Esophagus muscularis mucosa (tissue), 4 donors: Measurements from ENCODE around the gene SPIRE2. TPM values are rescaled to one million over a fixed set of nuclear protein-coding genes. Genes with fewer than 3 reads are reported as not detected.
A peak's percentile ranks its signal among the peaks of the same experiment; 100 is the strongest.

Experiments used
- DNase-seq: peaks from one replicate; pipeline ENCODE4 v3.0.0-alpha.2; 2017; ENCODE audit errors: extremely low spot score
- H3K27ac ChIP-seq, 4 donors: fragments of 200-600 bp; sonication (generic); replicated peaks in 1 of 4; 1 replicate in 3 of 4; 2 replicates in 1 of 4; pipeline ENCODE4 v1.5.1; 2016 to 2019; ENCODE audit warnings: mild to moderate bottlenecking in 1 of 4
- H3K27me3 ChIP-seq, 4 donors: fragments of 200-600 bp; sonication (generic); one replicate each; pipeline versions ENCODE4 v1.5.1 to v1.6.0; 2016 to 2019
- H3K36me3 ChIP-seq, 4 donors: fragments of 200-600 bp; sonication (generic); one replicate each; pipeline ENCODE4 v1.5.1; 2016 to 2019
- H3K4me1 ChIP-seq, 4 donors: fragments of 200-600 bp; sonication (generic); one replicate each; pipeline ENCODE4 v1.5.1; 2016 to 2019
- H3K4me3 ChIP-seq, 4 donors: fragments of 200-600 bp; sonication (generic); 1 replicate in 2 of 4; 2 replicates in 2 of 4; pipeline ENCODE4 v1.5.1; 2016 to 2019; ENCODE audit warnings: mild to moderate bottlenecking in 4 of 4, moderate library complexity in 1 of 4
- H3K9me3 ChIP-seq, 4 donors: fragments of 200-600 bp; sonication (generic); 1 replicate in 3 of 4; 2 replicates in 1 of 4; pipeline ENCODE4 v1.5.1; 2016 to 2019
- EP300 ChIP-seq: sonication (generic); formaldehyde crosslinking; IDR thresholded peaks from one replicate; pipeline ENCODE4 v1.6.1; 2017; ENCODE audit warnings: antibody characterized with exemption
- POLR2A ChIP-seq: fragments of 450-650 bp; IDR thresholded peaks from one replicate; pipeline ENCODE4 v1.6.1; 2017; ENCODE audit warnings: antibody characterized with exemption, moderate library complexity, mild to moderate bottlenecking, low read depth
- POLR2AphosphoS5 ChIP-seq, 2 donors: sonication (generic); formaldehyde crosslinking; IDR thresholded peaks; one replicate each; pipeline ENCODE4 v1.6.1; 2017; ENCODE audit warnings: antibody characterized with exemption in 2 of 2
- WGBS: methylation state at CpG from one replicate; pipeline ENCODE4 v1.1.5; 2018; 5-methylcytosine and 5-hydroxymethylcytosine counted together
- intact Hi-C: fragments of 100-400 bp; cut with DNase I; formaldehyde crosslinking; loops from one replicate; pipeline ENCODE4 v1.15.1; 2023
- total RNA-seq, 4 donors: library from RNA; depleted of rRNA; stranded (reverse); fragments of >200 nt; gene quantifications; one replicate each; pipeline versions ENCODE4 v1.1.0 to v1.2.1, GENCODE V29; 2016
- TF ChIP-seq, protein P1 (sequence below), 3 experiments: fragments of 200-600 bp in 2 of 3; fragments of 450-650 bp in 1 of 3; sonication (generic) in 2 of 3; IDR thresholded peaks; one replicate each; pipeline ENCODE4 v1.5.1; 2017 to 2019; ENCODE audit warnings: antibody characterized with exemption in 3 of 3, mild to moderate bottlenecking in 2 of 3, moderate library complexity in 1 of 3

Gene SPIRE2
- total RNA-seq, 4 donors from 2014 or later = 1.8 to 7.2 (median 4.2) TPM

DNA sequence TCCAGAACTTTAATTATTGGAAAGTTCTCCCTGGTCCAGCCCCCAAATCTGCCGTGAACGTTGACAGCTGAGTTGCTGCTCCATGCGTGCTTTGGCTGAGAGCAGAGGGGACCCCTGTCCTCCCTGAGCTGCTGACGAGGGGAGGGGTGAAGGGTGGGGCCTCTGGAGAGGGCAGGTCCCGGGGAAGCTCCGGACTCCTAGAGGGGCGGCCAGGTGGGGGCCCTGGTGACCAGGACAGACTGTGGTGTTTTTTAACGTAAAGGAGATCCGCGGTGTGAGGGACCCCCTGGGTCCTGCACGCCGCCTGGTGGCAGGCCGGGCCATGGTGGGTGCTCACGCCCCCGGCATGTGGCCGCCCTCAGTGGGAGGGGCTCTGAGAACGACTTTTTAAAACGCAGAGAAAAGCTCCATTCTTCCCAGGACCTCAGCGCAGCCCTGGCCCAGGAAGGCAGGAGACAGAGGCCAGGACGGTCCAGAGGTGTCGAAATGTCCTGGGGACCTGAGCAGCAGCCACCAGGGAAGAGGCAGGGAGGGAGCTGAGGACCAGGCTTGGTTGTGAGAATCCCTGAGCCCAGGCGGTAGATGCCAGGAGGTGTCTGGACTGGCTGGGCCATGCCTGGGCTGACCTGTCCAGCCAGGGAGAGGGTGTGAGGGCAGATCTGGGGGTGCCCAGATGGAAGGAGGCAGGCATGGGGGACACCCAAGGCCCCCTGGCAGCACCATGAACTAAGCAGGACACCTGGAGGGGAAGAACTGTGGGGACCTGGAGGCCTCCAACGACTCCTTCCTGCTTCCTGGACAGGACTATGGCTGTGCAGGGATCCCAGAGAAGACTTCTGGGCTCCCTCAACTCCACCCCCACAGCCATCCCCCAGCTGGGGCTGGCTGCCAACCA, 90.4 kb downstream of the SPIRE2 start, which contains the start of gene MC1R:
Gene MC1R (plus strand): TSS at position 410 of the 895 bp plus-strand sequence. CDS start 397 bp downstream, at position 807.
- intact Hi-C loops = no loop called here
- H3K36me3 ChIP-seq = peaks cover 0 to 2% (median under 1%) of the 10 kb centered on the region in 4 donors
- no peaks in the 10 kb centered on the region for H3K9me3 ChIP-seq
- peaks cover 0 to 61% (median 4%) of the 10 kb centered on the region in 4 donors for H3K27me3 ChIP-seq
- peak within 1 kb of the TSS in 3 of 4 donors; percentile 29 to 55 (median 35) for H3K27ac ChIP-seq
- TF ChIP-seq EP300 (no peak), POLR2AphosphoS5 (IDR thresholded peaks at IDR 0.05) (no peak), POLR2A (no peak)
- TF ChIP-seq, protein P1, sequence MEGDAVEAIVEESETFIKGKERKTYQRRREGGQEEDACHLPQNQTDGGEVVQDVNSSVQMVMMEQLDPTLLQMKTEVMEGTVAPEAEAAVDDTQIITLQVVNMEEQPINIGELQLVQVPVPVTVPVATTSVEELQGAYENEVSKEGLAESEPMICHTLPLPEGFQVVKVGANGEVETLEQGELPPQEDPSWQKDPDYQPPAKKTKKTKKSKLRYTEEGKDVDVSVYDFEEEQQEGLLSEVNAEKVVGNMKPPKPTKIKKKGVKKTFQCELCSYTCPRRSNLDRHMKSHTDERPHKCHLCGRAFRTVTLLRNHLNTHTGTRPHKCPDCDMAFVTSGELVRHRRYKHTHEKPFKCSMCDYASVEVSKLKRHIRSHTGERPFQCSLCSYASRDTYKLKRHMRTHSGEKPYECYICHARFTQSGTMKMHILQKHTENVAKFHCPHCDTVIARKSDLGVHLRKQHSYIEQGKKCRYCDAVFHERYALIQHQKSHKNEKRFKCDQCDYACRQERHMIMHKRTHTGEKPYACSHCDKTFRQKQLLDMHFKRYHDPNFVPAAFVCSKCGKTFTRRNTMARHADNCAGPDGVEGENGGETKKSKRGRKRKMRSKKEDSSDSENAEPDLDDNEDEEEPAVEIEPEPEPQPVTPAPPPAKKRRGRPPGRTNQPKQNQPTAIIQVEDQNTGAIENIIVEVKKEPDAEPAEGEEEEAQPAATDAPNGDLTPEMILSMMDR (IDR thresholded peaks at IDR 0.05) = peak; percentile 14 to 35 (median 22)
- no peak for DNase-seq
- peak within 1 kb of the TSS; percentile 44 to 54 (median 45) for H3K4me3 ChIP-seq
- H3K4me1 ChIP-seq = peaks cover 47 to 63% (median 53%) of the 10 kb centered on the region in 4 donors
- WGBS = 14% methylated on average over 10 of the region's 23 CpGs

DNA sequence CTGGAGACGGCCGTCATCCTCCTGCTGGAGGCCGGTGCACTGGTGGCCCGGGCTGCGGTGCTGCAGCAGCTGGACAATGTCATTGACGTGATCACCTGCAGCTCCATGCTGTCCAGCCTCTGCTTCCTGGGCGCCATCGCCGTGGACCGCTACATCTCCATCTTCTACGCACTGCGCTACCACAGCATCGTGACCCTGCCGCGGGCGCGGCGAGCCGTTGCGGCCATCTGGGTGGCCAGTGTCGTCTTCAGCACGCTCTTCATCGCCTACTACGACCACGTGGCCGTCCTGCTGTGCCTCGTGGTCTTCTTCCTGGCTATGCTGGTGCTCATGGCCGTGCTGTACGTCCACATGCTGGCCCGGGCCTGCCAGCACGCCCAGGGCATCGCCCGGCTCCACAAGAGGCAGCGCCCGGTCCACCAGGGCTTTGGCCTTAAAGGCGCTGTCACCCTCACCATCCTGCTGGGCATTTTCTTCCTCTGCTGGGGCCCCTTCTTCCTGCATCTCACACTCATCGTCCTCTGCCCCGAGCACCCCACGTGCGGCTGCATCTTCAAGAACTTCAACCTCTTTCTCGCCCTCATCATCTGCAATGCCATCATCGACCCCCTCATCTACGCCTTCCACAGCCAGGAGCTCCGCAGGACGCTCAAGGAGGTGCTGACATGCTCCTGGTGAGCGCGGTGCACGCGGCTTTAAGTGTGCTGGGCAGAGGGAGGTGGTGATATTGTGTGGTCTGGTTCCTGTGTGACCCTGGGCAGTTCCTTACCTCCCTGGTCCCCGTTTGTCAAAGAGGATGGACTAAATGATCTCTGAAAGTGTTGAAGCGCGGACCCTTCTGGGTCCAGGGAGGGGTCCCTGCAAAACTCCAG, 91.5 kb downstream of the SPIRE2 start:
- Histone ChIP-seq H3K4me3 (no peak overlapping the region), H3K36me3 (no peaks in the 10 kb centered on the region), H3K27me3 (peaks cover 3 to 72% (median 15%) of the 10 kb centered on the region in 4 donors), H3K9me3 (no peaks in the 10 kb centered on the region), H3K27ac (no peak overlapping the region), H3K4me1 (peaks cover 55 to 74% (median 62%) of the 10 kb centered on the region in 4 donors)
- no peak for TF ChIP-seq POLR2A
- TF ChIP-seq, protein P1 (IDR thresholded peaks at IDR 0.05) = no peak
- no peak for TF ChIP-seq EP300
- no peak for TF ChIP-seq POLR2AphosphoS5 (IDR thresholded peaks at IDR 0.05)
- 92% methylated on average over 47 of the region's 52 CpGs for WGBS
- intact Hi-C loops = no loop called here
- DNase-seq = no peak

DNA sequence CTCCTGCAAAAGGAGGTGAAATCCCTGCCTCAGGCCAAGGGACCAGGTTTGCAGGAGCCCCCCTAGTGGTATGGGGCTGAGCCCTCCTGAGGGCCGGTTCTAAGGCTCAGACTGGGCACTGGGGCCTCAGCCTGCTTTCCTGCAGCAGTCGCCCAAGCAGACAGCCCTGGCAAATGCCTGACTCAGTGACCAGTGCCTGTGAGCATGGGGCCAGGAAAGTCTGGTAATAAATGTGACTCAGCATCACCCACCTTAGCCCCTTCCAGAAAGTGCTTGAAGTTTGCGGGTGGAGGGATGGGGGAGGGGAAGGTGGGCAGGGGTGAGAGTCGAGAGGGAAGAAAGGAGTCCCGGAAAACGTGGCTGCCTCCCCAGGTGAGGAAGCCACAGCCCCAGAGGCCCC, 92.4 kb downstream of the SPIRE2 start:
- H3K9me3 ChIP-seq = no peaks in the 10 kb centered on the region
- H3K4me3 ChIP-seq = no peak overlapping the region
- no peak for DNase-seq
- peak overlapping the region in 2 of 4 donors; percentile 51 to 88 for H3K27ac ChIP-seq
- H3K27me3 ChIP-seq = peaks cover 6 to 82% (median 22%) of the 10 kb centered on the region in 4 donors
- no peaks in the 10 kb centered on the region for H3K36me3 ChIP-seq
- peaks cover 60 to 84% (median 68%) of the 10 kb centered on the region in 4 donors for H3K4me1 ChIP-seq
- TF ChIP-seq POLR2A (no peak), POLR2AphosphoS5 (IDR thresholded peaks at IDR 0.05) (no peak), EP300 (no peak)
- TF ChIP-seq, protein P1 (IDR thresholded peaks at IDR 0.05) = no peak
- intact Hi-C loops = no loop called here
- 51% methylated on average over 6 of the region's 6 CpGs for WGBS

Other genes with a start within 250 kb of the SPIRE2 start
- gene DPEP1, start 214.8 kb upstream of the SPIRE2 start, total RNA-seq = under 1 TPM in 1 of 4 donors, not detected in 3; 0.99 TPM
- 100 to 1,000 TPM in 1 of 4 donors, 10 to 100 TPM in 3; 71.8 to 117 (median 87.8) TPM for gene CHMP1A, start 170.8 kb upstream of the SPIRE2 start, total RNA-seq
- 1 to 10 TPM; 2.2 to 4.9 (median 3.6) TPM for gene SPATA33, start 170.6 kb upstream of the SPIRE2 start, total RNA-seq
- gene CDK10, start 141.8 kb upstream of the SPIRE2 start, total RNA-seq = 10 to 100 TPM; 20.8 to 45.1 (median 25.7) TPM
- 10 to 100 TPM; 10.8 to 32.0 (median 21.9) TPM for gene SPATA2L, start 126.8 kb upstream of the SPIRE2 start, total RNA-seq
- gene VPS9D1, start 107.6 kb upstream of the SPIRE2 start, total RNA-seq = 10 to 100 TPM in 1 of 4 donors, 1 to 10 TPM in 3; 4.6 to 10.2 (median 7.1) TPM
- gene ZNF276, start 106.9 kb upstream of the SPIRE2 start, total RNA-seq = 10 to 100 TPM; 16.1 to 19.2 (median 17.2) TPM
- 1 to 10 TPM in 2 of 4 donors, under 1 TPM in 2; 0.17 to 3.0 (median 0.95) TPM for gene FANCA, start 11.8 kb upstream of the SPIRE2 start, total RNA-seq
- gene TCF25, start 45.1 kb downstream of the SPIRE2 start, total RNA-seq = 100 to 1,000 TPM; 126 to 151 (median 137) TPM
- gene MC1R, start 90.4 kb downstream of the SPIRE2 start, total RNA-seq = 1 to 10 TPM; 2.0 to 5.0 (median 2.9) TPM
- 10 to 100 TPM in 3 of 4 donors, 1 to 10 TPM in 1; 2.5 to 19.5 (median 12.9) TPM for gene TUBB3, start 94.9 kb downstream of the SPIRE2 start, total RNA-seq
- gene DEF8, start 120.3 kb downstream of the SPIRE2 start, total RNA-seq = 100 to 1,000 TPM in 2 of 4 donors, 10 to 100 TPM in 2; 86.8 to 112 (median 99.4) TPM
- 10 to 100 TPM in 1 of 4 donors, 1 to 10 TPM in 3; 2.1 to 14.3 (median 5.1) TPM for gene DBNDD1, start 191.0 kb downstream of the SPIRE2 start, total RNA-seq
- not detected for gene PRDM7, start 248.9 kb downstream of the SPIRE2 start, total RNA-seq